HepG2 (cell line): ENCODE results near the gene USP8. TPM values are rescaled to one million over a fixed set of nuclear protein-coding genes. Genes with fewer than 3 reads are reported as not detected.
A peak's percentile ranks its signal among the peaks of the same experiment; 100 is the strongest.

Experiments
- ATAC-seq: fragments of 200-7000 bp; cut with Tn5 transposase; 3 replicates; pipeline ENCODE4 v1.9.1; 2020; ENCODE audit warnings: mild to moderate bottlenecking, moderate library complexity
- BruUV-seq: library from RNA; stranded (reverse); fragments of 400-500 nt; replicated peaks from 2 replicates; lab custom pipeline; 2021; lab: Mats Ljungman, UMichigan
- CTCF ChIA-PET: fragments of 300-600 bp; formaldehyde crosslinking; extraction: SDS; loops from one replicate; lab custom pipeline; 2021; ENCODE audit warnings: low total read pairs, inconsistent platforms, low intra/inter-chr PET ratio; lab: Yijun Ruan, JAX
- POLR2A ChIA-PET: fragments of 350-600 bp; sonication (Branson Sonifier 250); formaldehyde crosslinking; loops from one replicate; lab custom pipeline; 2020; ENCODE audit warnings: antibody characterized with exemption, inconsistent platforms; lab: Yijun Ruan, JAX
- DNase-seq: peaks from one replicate; pipeline ENCODE4 v3.0.0-alpha.2; 2015; ENCODE audit warnings: low spot score
- FAIRE-seq: peaks from 3 replicates; lab custom pipeline; 2011; peaks lifted over from hg19 to GRCh38; lab: Jason Lieb, UNC
- H2AFZ ChIP-seq: one replicate; pipeline ENCODE4 v1.6.1; 2011; ENCODE audit warnings: low read length, inconsistent platforms
- H3K27ac ChIP-seq: fragments of 300-600 bp; 3 replicates; pipeline ENCODE4 v1.8.0; 2011; ENCODE audit warnings: mixed run types, mild to moderate bottlenecking, mixed read lengths, low read length, inconsistent platforms; ENCODE audit not compliant: insufficient read depth; ENCODE audit errors: extremely low read length
- H3K27me3 ChIP-seq, 2 experiments: fragments of 200-600 bp in 1 of 2; 2 replicates in 1 of 2; 3 replicates in 1 of 2; pipeline versions ENCODE4 v1.6.0 to v1.8.0; 2011; ENCODE audit warnings: low read length in 2 of 2, mild to moderate bottlenecking in 2 of 2, moderate library complexity in 2 of 2, inconsistent platforms in 1 of 2; ENCODE audit not compliant: insufficient read depth in 2 of 2, control insufficient read depth in 1 of 2
- H3K36me3 ChIP-seq, 2 experiments: fragments of 200-600 bp in 1 of 2; replicated peaks in 1 of 2; 2 replicates in 1 of 2; 3 replicates in 1 of 2; pipeline versions ENCODE4 v1.5.1 to v1.8.0; 2011; ENCODE audit warnings: low read length in 2 of 2, inconsistent platforms in 1 of 2; ENCODE audit not compliant: insufficient read depth in 2 of 2, control insufficient read depth in 1 of 2
- H3K4me1 ChIP-seq: 2 replicates; pipeline ENCODE4 v1.5.1; 2012; ENCODE audit warnings: low read length, inconsistent platforms; ENCODE audit not compliant: insufficient read depth
- H3K4me2 ChIP-seq: 2 replicates; pipeline ENCODE4 v1.6.0; 2011; ENCODE audit warnings: low read depth, low read length, inconsistent platforms
- H3K4me3 ChIP-seq, 3 experiments: fragments of 200-600 bp in 1 of 3; sonication (generic), shearing (Covaris generic) in 1 of 3; replicated peaks in 1 of 3; 2 replicates each; pipeline ENCODE4 v1.5.1; 2011 to 2016; ENCODE audit warnings: low read length in 3 of 3, inconsistent platforms in 2 of 3, low read depth in 2 of 3, mild to moderate bottlenecking in 2 of 3, control low read depth in 1 of 3, mixed read lengths in 1 of 3; ENCODE audit not compliant: insufficient read depth in 1 of 3
- H3K79me2 ChIP-seq: one replicate; pipeline ENCODE4 v1.6.1; 2011; ENCODE audit warnings: low read length, inconsistent platforms; ENCODE audit not compliant: insufficient read depth
- H3K9ac ChIP-seq: 2 replicates; pipeline ENCODE4 v1.6.0; 2011; ENCODE audit warnings: mild to moderate bottlenecking, low read depth, low read length, inconsistent platforms; ENCODE audit not compliant: insufficient read depth
- H3K9me3 ChIP-seq: 2 replicates; pipeline ENCODE4 v1.5.1; 2012; ENCODE audit warnings: mild to moderate bottlenecking, low read length
- H4K20me1 ChIP-seq: 2 replicates; pipeline ENCODE4 v1.6.0; 2011; ENCODE audit warnings: inconsistent platforms, mild to moderate bottlenecking, low read length, moderate library complexity; ENCODE audit not compliant: insufficient read depth
- AGO1 ChIP-seq: fragments of 200-400 bp; formaldehyde crosslinking; IDR thresholded peaks from 2 replicates; pipeline ENCODE4 v1.6.1; 2017; ENCODE audit warnings: mild to moderate bottlenecking, low read depth, low read length, moderate library complexity; ENCODE audit not compliant: poor library complexity, severe bottlenecking
- GABPB1 ChIP-seq: IDR thresholded peaks from 2 replicates; pipeline ENCODE4 v1.6.1; 2016; ENCODE audit warnings: mild to moderate bottlenecking, missing genetic modification reagents, moderate library complexity, missing compliant biosample characterization
- HNRNPUL1 ChIP-seq: fragments of 200-400 bp; formaldehyde crosslinking; IDR thresholded peaks from 2 replicates; pipeline ENCODE4 v1.6.1; 2017; ENCODE audit warnings: low read depth, mild to moderate bottlenecking, low read length, moderate library complexity
- KDM3A ChIP-seq: IDR thresholded peaks from 2 replicates; pipeline ENCODE4 v1.6.1; 2018; ENCODE audit warnings: low read depth, missing compliant biosample characterization
- MLX ChIP-seq: IDR thresholded peaks from 2 replicates; pipeline ENCODE4 v1.6.1; 2016
- NFYB ChIP-seq: sonication (generic); formaldehyde crosslinking; IDR thresholded peaks from 2 replicates; pipeline ENCODE4 v1.4.0; 2020; ENCODE audit warnings: missing genetic modification reagents
- NFYC ChIP-seq: IDR thresholded peaks from 2 replicates; pipeline ENCODE4 v1.6.1; 2016; ENCODE audit warnings: missing genetic modification reagents, missing compliant biosample characterization
- NKX3-1 ChIP-seq: sonication (generic); formaldehyde crosslinking; IDR thresholded peaks from 2 replicates; pipeline ENCODE4 v1.5.0; 2020; ENCODE audit warnings: missing genetic modification reagents
- POLR2AphosphoS2 ChIP-seq: IDR thresholded peaks from 2 replicates; pipeline ENCODE4 v1.6.1; 2011; ENCODE audit warnings: low read depth, low read length, improper control_type of control experiment
- SOX6 ChIP-seq, 2 experiments: fragments of 450-650 bp in 1 of 2; sonication (generic) in 1 of 2; formaldehyde crosslinking in 1 of 2; IDR thresholded peaks; 2 replicates each; pipeline versions ENCODE4 v1.4.0 to v1.6.1; 2017 to 2020; ENCODE audit warnings: antibody characterized with exemption in 1 of 2, mild to moderate bottlenecking in 1 of 2, missing genetic modification reagents in 1 of 2
- TIGD3 ChIP-seq: sonication (generic); formaldehyde crosslinking; IDR thresholded peaks from 2 replicates; pipeline ENCODE4 v1.5.1; 2020; ENCODE audit warnings: mild to moderate bottlenecking, missing genetic modification reagents, borderline replicate concordance
- ZFP62 ChIP-seq: sonication (generic); formaldehyde crosslinking; IDR thresholded peaks from 2 replicates; pipeline ENCODE4 v1.4.0; 2020; ENCODE audit warnings: missing genetic modification reagents
- ZNF205 ChIP-seq: IDR thresholded peaks from 2 replicates; pipeline ENCODE4 v1.6.1; 2018; ENCODE audit warnings: missing biosample characterization, missing genetic modification reagents
- ZNF296 ChIP-seq: sonication (generic); formaldehyde crosslinking; conservative IDR thresholded peaks from 2 replicates; pipeline ENCODE4 v1.5.0; 2020; ENCODE audit warnings: mild to moderate bottlenecking, missing genetic modification reagents
- ZNF749 ChIP-seq: sonication (generic); formaldehyde crosslinking; IDR thresholded peaks from 2 replicates; pipeline ENCODE4 v1.8.0; 2022; ENCODE audit warnings: mild to moderate bottlenecking, missing genetic modification reagents, moderate library complexity, borderline replicate concordance
- ZNF781 ChIP-seq: sonication (generic); formaldehyde crosslinking; IDR thresholded peaks from 2 replicates; pipeline ENCODE4 v1.5.1; 2020; ENCODE audit warnings: borderline replicate concordance, mild to moderate bottlenecking, missing genetic modification reagents; ENCODE audit errors: not compliant biosample characterization
- WGBS: methylation state at CpG from one replicate; pipeline ENCODE4 v1.1.6; 2017; ENCODE audit warnings: low lambda C conversion rate; 5-methylcytosine and 5-hydroxymethylcytosine counted together
- in situ Hi-C: cut with HindIII; loops from 2 replicates; pipeline ENCODE4 v1.10.0; 2017; ENCODE audit warnings: low pct_unique_long_range_greater_than_20kb; ENCODE audit not compliant: extremely low pct_ligation_motif_present
- intact Hi-C: fragments of 100-400 bp; cut with micrococcal nuclease; formaldehyde crosslinking; loops from one replicate; pipeline ENCODE4 v1.10.0; 2022; ENCODE audit not compliant: unreplicated experiment
- polyA plus RNA-seq, 8 experiments: library from polyadenylated mRNA; depleted of rRNA in 3 of 8; stranded (reverse) in 7 of 8; unstranded in 1 of 8; fragments of >200 nt; fragmentation: Illumina TruSeq in 4 of 8; extraction: Trizol in 4 of 8; gene quantifications; 2 replicates each; pipeline versions ENCODE4 v1.2.1 to v1.2.3, GENCODE V29; 2011 to 2016; ENCODE audit warnings: low read depth in 4 of 8, missing spikeins in 1 of 8, mixed read lengths in 1 of 8; ENCODE audit not compliant: insufficient read depth in 1 of 8
- total RNA-seq, 5 experiments: library from RNA; depleted of rRNA; stranded (reverse); fragments of >200 nt; fragmentation: Illumina TruSeq; extraction: Trizol; gene quantifications; 2 replicates each; pipeline ENCODE4 v1.2.3, GENCODE V29; 2016; ENCODE audit warnings: low read depth in 1 of 5

The USP8 gene
- total and polyA plus RNA-seq, 2 of the 13 experiments (the other 11 are each of a cell fraction or from before 2014, with no cell fraction given), result 36.4 to 50.7 TPM

DNA sequence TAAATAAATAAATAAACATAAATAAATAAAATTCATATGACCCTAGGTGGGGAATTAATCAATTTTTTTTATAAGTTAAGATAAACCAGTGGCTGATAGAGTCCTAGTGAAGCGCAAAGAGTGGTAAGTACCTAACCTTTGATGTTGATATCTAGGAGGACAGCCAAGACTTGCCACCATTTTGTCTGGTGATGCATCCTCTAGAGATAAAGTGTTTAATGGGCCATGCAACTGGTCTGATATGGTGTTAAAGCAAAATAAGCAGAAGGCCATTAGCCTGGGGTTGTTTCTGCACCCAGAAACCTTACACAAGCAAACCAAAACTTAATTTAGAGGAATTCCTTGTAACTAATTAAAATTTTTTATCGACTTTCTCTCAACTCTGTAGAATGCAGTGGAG, 9.6 kb upstream of the USP8 start:
- Histone ChIP-seq H3K9me3 (no peaks in the 10 kb centered on the region), H2AFZ (no peak overlapping the region), H4K20me1 (no peaks in the 10 kb centered on the region), H3K36me3 (no peaks in the 10 kb centered on the region), H3K4me1 (no peaks in the 10 kb centered on the region; the same call in 1 of the 2 replicates), H3K9ac (no peak overlapping the region), H3K4me2 (no peak overlapping the region), H3K79me2 (no peaks in the 10 kb centered on the region), H3K27me3 (peaks cover 0 to under 1% of the 10 kb centered on the region in 2 experiments; a peak in 1 of 5 replicates), H3K27ac (no peak overlapping the region), H3K4me3 (no peak overlapping the region)
- intact Hi-C loops (no loop called here), in situ Hi-C loops (no loop called here)
- no peak for DNase-seq
- FAIRE-seq, result no peak
- CTCF ChIA-PET, result no interaction called here
- POLR2A ChIA-PET, result no interaction called here
- no peak for ATAC-seq
- BruUV-seq, result no TSS peak
- TF ChIP-seq GABPB1 (CRISPR knock-in tag) (no peak), AGO1 (no peak), ZNF296 (CRISPR knock-in tag) (no peak), ZNF205 (CRISPR knock-in tag) (no peak), NKX3-1 (CRISPR knock-in tag) (no peak), KDM3A (CRISPR knock-in tag) (no peak), MLX (CRISPR knock-in tag) (no peak)
- 93% methylated on average over 2 of the region's 2 CpGs for WGBS

- POLR2A ChIA-PET, result interaction anchor here (0.5 to 1.4 kb wide), 5 partner anchors 9 to 1982 kb away, joined by 3 to 9 read pairs (median 3); partner anchors contain the start of genes GABPB1 and USP8
- WGBS, result 2% methylated on average over 3 of the region's 3 CpGs
- Histone ChIP-seq H3K79me2 (no peaks in the 10 kb centered on the region), H3K4me2 (peak overlapping the region; percentile 58), H4K20me1 (no peaks in the 10 kb centered on the region), H3K27ac (no peak overlapping the region), H3K4me3 (no peak overlapping the region), H3K9ac (no peak overlapping the region), H3K4me1 (no peaks in the 10 kb centered on the region; the same call in 1 of the 2 replicates), H2AFZ (peak overlapping the region; percentile 38), H3K9me3 (no peaks in the 10 kb centered on the region), H3K36me3 (no peaks in the 10 kb centered on the region), H3K27me3 (no peaks in the 10 kb centered on the region)
- ATAC-seq (peak; percentile 70), DNase-seq (peak; percentile 43), FAIRE-seq (peak; percentile 37)
- intact Hi-C loops (no loop called here), in situ Hi-C loops (no loop called here)
- CTCF ChIA-PET, result interaction anchor here (0.6 kb wide), 1 partner anchor 470 kb away, joined by 3 read pairs; no protein-coding TSS in a partner anchor
- no TSS peak for BruUV-seq
- TF ChIP-seq HNRNPUL1 (no peak), ZNF749 (CRISPR knock-in tag) (no peak), ZFP62 (CRISPR knock-in tag) (no peak), ZNF781 (no peak), POLR2AphosphoS2 (no peak), NFYB (CRISPR knock-in tag) (peak; percentile 51; the same call in 1 of the 2 replicates), SOX6 (IDR thresholded peaks at IDR 0.05) (no peak), SOX6 (CRISPR knock-in tag; IDR thresholded peaks at IDR 0.05) (no peak; the same call in 1 of the 2 replicates), NFYC (CRISPR knock-in tag) (peak; percentile 41; the same call in 1 of the 2 replicates), TIGD3 (CRISPR knock-in tag) (no peak)
These were observed 8.3 kb upstream of the USP8 start for GRCh38 chr15:50415752-50416404.
